Gastroesophageal sphincter (tissue), 4 donors: ENCODE results near the gene RGS12. TPM values are rescaled to one million over a fixed set of nuclear protein-coding genes. Genes with fewer than 3 reads are reported as not detected.

Source experiments
- ATAC-seq: fragments of 150-250 bp; one replicate; pipeline ENCODE4 v1.9.1; 2016; ENCODE audit warnings: mild to moderate bottlenecking, moderate library complexity
- H3K27ac ChIP-seq, 4 donors: fragments of 200-600 bp; sonication (generic) in 3 of 4; 1 replicate in 3 of 4; 2 replicates in 1 of 4; pipeline ENCODE4 v1.5.1; 2016 to 2019
- H3K27me3 ChIP-seq: fragments of 200-600 bp; sonication (generic); one replicate; pipeline ENCODE4 v1.5.1; 2019
- H3K36me3 ChIP-seq, 2 donors: fragments of 200-600 bp; sonication (generic); one replicate each; pipeline ENCODE4 v1.5.1; 2019; ENCODE audit warnings: control low read depth in 1 of 2
- H3K4me1 ChIP-seq, 3 donors: fragments of 200-600 bp; sonication (generic); 1 replicate in 2 of 3; 2 replicates in 1 of 3; pipeline ENCODE4 v1.5.1; 2016 to 2019; ENCODE audit warnings: control low read depth in 2 of 3
- H3K4me3 ChIP-seq, 2 donors: fragments of 200-600 bp; sonication (generic); one replicate each; pipeline ENCODE4 v1.5.1; 2019; ENCODE audit warnings: mild to moderate bottlenecking in 1 of 2, moderate library complexity in 1 of 2
- H3K9me3 ChIP-seq, 3 donors: fragments of 200-600 bp; sonication (generic); one replicate each; pipeline ENCODE4 v1.5.1; 2017 to 2019; ENCODE audit warnings: control low read depth in 2 of 3
- EP300 ChIP-seq: sonication (generic); formaldehyde crosslinking; IDR thresholded peaks from one replicate; pipeline ENCODE4 v1.6.1; 2017; ENCODE audit warnings: antibody characterized with exemption, mild to moderate bottlenecking
- POLR2A ChIP-seq, 2 donors: fragments of 450-650 bp; IDR thresholded peaks; one replicate each; pipeline ENCODE4 v1.6.1; 2017; ENCODE audit warnings: antibody characterized with exemption in 2 of 2, mild to moderate bottlenecking in 2 of 2, moderate library complexity in 1 of 2
- POLR2AphosphoS5 ChIP-seq: sonication (generic); formaldehyde crosslinking; IDR thresholded peaks from one replicate; pipeline ENCODE4 v1.6.1; 2017; ENCODE audit warnings: antibody characterized with exemption
- WGBS, 2 donors: methylation state at CpG; one replicate each; pipeline ENCODE4 v1.1.5; 2018; ENCODE audit warnings: low coverage in 1 of 2; 5-methylcytosine and 5-hydroxymethylcytosine counted together
- total RNA-seq, 4 donors: library from RNA; depleted of rRNA; stranded (reverse); fragments of >200 nt; gene quantifications; one replicate each; pipeline ENCODE4 v1.1.0, GENCODE V29; 2016
- TF ChIP-seq, protein P1 (sequence below), 4 experiments: fragments of 200-600 bp in 2 of 4; fragments of 450-650 bp in 2 of 4; sonication (generic) in 1 of 4; IDR thresholded peaks; one replicate each; pipeline ENCODE4 v1.5.1; 2017 to 2019; ENCODE audit warnings: antibody characterized with exemption in 4 of 4, mild to moderate bottlenecking in 2 of 4, moderate library complexity in 2 of 4

Gene RGS12
- total RNA-seq, 4 donors from 2014 or later = 24.1 to 32.7 (median 29.1) TPM

- H3K36me3 ChIP-seq = no peaks in the 10 kb centered on the region
- 32% methylated on average over 3 of the region's 17 CpGs; no CpG with 5 or more reads in 1 of the 2 donors for WGBS, 2 donors
- H3K27ac ChIP-seq = peak overlapping the region in 3 of 4 donors; percentile 38 to 77 (median 47)
- H3K9me3 ChIP-seq = no peaks in the 10 kb centered on the region
- peak; percentile 86 for ATAC-seq
- H3K27me3 ChIP-seq = no peaks in the 10 kb centered on the region
- peaks cover 0 to 29% (median 2%) of the 10 kb centered on the region in 3 donors for H3K4me1 ChIP-seq
- H3K4me3 ChIP-seq = no peak overlapping the region
- TF ChIP-seq, protein P1, sequence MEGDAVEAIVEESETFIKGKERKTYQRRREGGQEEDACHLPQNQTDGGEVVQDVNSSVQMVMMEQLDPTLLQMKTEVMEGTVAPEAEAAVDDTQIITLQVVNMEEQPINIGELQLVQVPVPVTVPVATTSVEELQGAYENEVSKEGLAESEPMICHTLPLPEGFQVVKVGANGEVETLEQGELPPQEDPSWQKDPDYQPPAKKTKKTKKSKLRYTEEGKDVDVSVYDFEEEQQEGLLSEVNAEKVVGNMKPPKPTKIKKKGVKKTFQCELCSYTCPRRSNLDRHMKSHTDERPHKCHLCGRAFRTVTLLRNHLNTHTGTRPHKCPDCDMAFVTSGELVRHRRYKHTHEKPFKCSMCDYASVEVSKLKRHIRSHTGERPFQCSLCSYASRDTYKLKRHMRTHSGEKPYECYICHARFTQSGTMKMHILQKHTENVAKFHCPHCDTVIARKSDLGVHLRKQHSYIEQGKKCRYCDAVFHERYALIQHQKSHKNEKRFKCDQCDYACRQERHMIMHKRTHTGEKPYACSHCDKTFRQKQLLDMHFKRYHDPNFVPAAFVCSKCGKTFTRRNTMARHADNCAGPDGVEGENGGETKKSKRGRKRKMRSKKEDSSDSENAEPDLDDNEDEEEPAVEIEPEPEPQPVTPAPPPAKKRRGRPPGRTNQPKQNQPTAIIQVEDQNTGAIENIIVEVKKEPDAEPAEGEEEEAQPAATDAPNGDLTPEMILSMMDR (IDR thresholded peaks at IDR 0.05) = no peak
- TF ChIP-seq EP300 (no peak), POLR2A (IDR thresholded peaks at IDR 0.05) (no peak), POLR2AphosphoS5 (no peak)
Observed at GRCh38 chr4:3269991-3270611, 22.7 kb upstream of the RGS12 start.

GRCh38 chr4:3271131-3271530 is 21.7 kb upstream of the RGS12 start:
- no peaks in the 10 kb centered on the region for H3K36me3 ChIP-seq
- no peaks in the 10 kb centered on the region for H3K9me3 ChIP-seq
- no peaks in the 10 kb centered on the region for H3K27me3 ChIP-seq
- H3K4me1 ChIP-seq = peaks cover 0 to 29% (median 2%) of the 10 kb centered on the region in 3 donors
- H3K4me3 ChIP-seq = no peak overlapping the region
- no peak overlapping the region for H3K27ac ChIP-seq
- TF ChIP-seq, protein P1 (IDR thresholded peaks at IDR 0.05) = no peak
- TF ChIP-seq POLR2AphosphoS5 = no peak
- WGBS, 2 donors = 84% methylated on average over 14 of the region's 14 CpGs; no CpG with 5 or more reads in 1 of the 2 donors
- ATAC-seq = no peak

DNA sequence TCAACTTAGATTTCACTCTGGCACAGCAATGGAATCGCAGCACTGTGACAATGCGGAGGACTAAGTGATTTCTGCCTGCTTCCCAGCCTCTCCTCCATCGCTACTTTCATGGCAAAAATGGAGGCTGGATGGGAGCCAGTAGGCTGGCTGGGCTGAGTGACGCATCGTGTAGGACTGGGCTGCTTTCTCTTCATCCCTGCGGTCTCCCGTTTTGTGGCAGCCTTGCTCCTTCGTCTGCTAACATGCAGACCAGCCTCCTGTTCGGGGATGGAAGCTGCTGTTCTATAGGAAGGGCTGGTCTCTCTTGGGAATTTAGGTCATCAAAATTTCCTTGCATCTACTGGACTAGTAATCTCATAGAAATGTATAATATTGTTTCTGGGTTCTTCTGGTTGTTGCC is 15.8 kb upstream of the RGS12 start:
- Histone ChIP-seq H3K4me1 (no peaks in the 10 kb centered on the region), H3K27ac (no peak overlapping the region), H3K9me3 (no peaks in the 10 kb centered on the region), H3K4me3 (no peak overlapping the region), H3K27me3 (no peaks in the 10 kb centered on the region), H3K36me3 (no peaks in the 10 kb centered on the region)
- peak; percentile 39 for ATAC-seq
- WGBS, 2 donors = 45 to 71% methylated on average over 5 to 7 of the region's 9 CpGs
- TF ChIP-seq POLR2AphosphoS5 = no peak
- no peak for TF ChIP-seq EP300
- TF ChIP-seq POLR2A (IDR thresholded peaks at IDR 0.05) = no peak
- TF ChIP-seq, protein P1 (IDR thresholded peaks at IDR 0.05) = no peak

GRCh38 chr4:3280466-3280865 is 12.4 kb upstream of the RGS12 start:
- 88% methylated on average over 3 of the region's 3 CpGs; no CpG with 5 or more reads in 1 of the 2 donors for WGBS, 2 donors
- Histone ChIP-seq H3K27me3 (peaks cover 13% of the 10 kb centered on the region), H3K4me1 (no peaks in the 10 kb centered on the region), H3K4me3 (no peak overlapping the region), H3K36me3 (no peaks in the 10 kb centered on the region), H3K27ac (no peak overlapping the region), H3K9me3 (no peaks in the 10 kb centered on the region)
- TF ChIP-seq POLR2A (IDR thresholded peaks at IDR 0.05) = no peak
- TF ChIP-seq POLR2AphosphoS5 = no peak
- TF ChIP-seq EP300 = no peak
- TF ChIP-seq, protein P1 (IDR thresholded peaks at IDR 0.05) = no peak
- ATAC-seq = no peak

- TF ChIP-seq POLR2AphosphoS5 = no peak
- TF ChIP-seq, protein P1 (IDR thresholded peaks at IDR 0.05) = no peak
- no peak for TF ChIP-seq POLR2A (IDR thresholded peaks at IDR 0.05)
- no peak for TF ChIP-seq EP300
- Histone ChIP-seq H3K9me3 (no peaks in the 10 kb centered on the region), H3K4me3 (no peak overlapping the region), H3K27ac (no peak overlapping the region), H3K4me1 (peaks cover 0 to 26% (median 0%) of the 10 kb centered on the region in 3 donors), H3K36me3 (no peaks in the 10 kb centered on the region), H3K27me3 (peaks cover 18% of the 10 kb centered on the region)
- ATAC-seq = no peak
- WGBS, 2 donors = 92% methylated on average over 6 of the region's 6 CpGs; no CpG with 5 or more reads in 1 of the 2 donors
Observed at GRCh38 chr4:3283483-3283882, 9.3 kb upstream of the RGS12 start.
